Adrenal gland (tissue), 12 donors: Measurements from ENCODE around the gene SLC25A26. TPM values are rescaled to one million over a fixed set of nuclear protein-coding genes. Genes with fewer than 3 reads are reported as not detected.

Source experiments
- DNase-seq, 7 donors: peaks; one replicate each; pipeline ENCODE4 v3.0.0-alpha.2; 2019 to 2020
- H3K27ac ChIP-seq, 5 donors: fragments of 200-600 bp; sonication (generic) in 4 of 5; 1 replicate in 3 of 5; 2 replicates in 2 of 5; pipeline versions ENCODE4 v1.5.1 to v1.8.0; 2016 to 2020; ENCODE audit warnings: mild to moderate bottlenecking in 1 of 5
- H3K27me3 ChIP-seq: fragments of 200-600 bp; 2 replicates; pipeline ENCODE4 v1.8.0; 2021
- H3K36me3 ChIP-seq, 2 donors: fragments of 200-600 bp; replicated peaks in 1 of 2; 1 replicate in 1 of 2; 2 replicates in 1 of 2; pipeline versions ENCODE4 v1.5.1 to v1.8.0; 2018 to 2022
- H3K4me1 ChIP-seq, 2 donors: fragments of 200-600 bp; replicated peaks in 1 of 2; 1 replicate in 1 of 2; 2 replicates in 1 of 2; pipeline versions ENCODE4 v1.5.1 to v1.8.0; 2018 to 2021
- H3K4me3 ChIP-seq, 4 donors: fragments of 200-600 bp; sonication (generic) in 3 of 4; one replicate each; pipeline ENCODE4 v1.5.1; 2016 to 2018
- H3K9me3 ChIP-seq, 3 donors: fragments of 200-600 bp; sonication (generic) in 1 of 3; replicated peaks in 1 of 3; 1 replicate in 2 of 3; 2 replicates in 1 of 3; pipeline versions ENCODE4 v1.5.1 to v1.8.0; 2016 to 2021
- CTCF ChIP-seq, 6 experiments: fragments of 450-650 bp in 4 of 6; fragments of 200-600 bp in 2 of 6; sonication (generic) in 1 of 6; IDR thresholded peaks; 1 replicate in 5 of 6; 2 replicates in 1 of 6; pipeline versions ENCODE4 v1.5.1 to v1.8.0; 2016 to 2021; ENCODE audit warnings: antibody characterized with exemption in 6 of 6, mild to moderate bottlenecking in 2 of 6, moderate library complexity in 1 of 6
- POLR2A ChIP-seq, 2 donors: fragments of 450-650 bp; IDR thresholded peaks; one replicate each; pipeline ENCODE4 v1.6.1; 2017; ENCODE audit warnings: antibody characterized with exemption in 2 of 2, mild to moderate bottlenecking in 2 of 2, moderate library complexity in 1 of 2
- WGBS, 4 donors: extraction: QIAGEN DNeasy Blood & Tissue Kit in 2 of 4; methylation state at CpG; one replicate each; pipeline versions ENCODE4 v1.1.5 to v1.1.7; 2013 to 2017; 5-methylcytosine and 5-hydroxymethylcytosine counted together
- intact Hi-C, 2 donors: fragments of 100-400 bp; cut with DNase I; formaldehyde crosslinking; loops; one replicate each; pipeline versions ENCODE4 v1.14.1 to v1.15.0; 2022 to 2023
- polyA plus RNA-seq, 3 donors: library from polyadenylated mRNA; stranded (reverse); fragments of 200-250 nt in 2 of 3; fragments of 350-450 nt in 1 of 3; fragmentation: Illumina TruSeq in 1 of 3; extraction: RNeasy Lipid Tissue Mini Kit (QIAGEN cat#74804) in 1 of 3; gene quantifications; one replicate each; pipeline ENCODE4 v1.2.3, GENCODE V29; 2013 to 2014
- total RNA-seq, 9 donors: library from RNA; depleted of rRNA in 4 of 9; stranded (reverse); fragments of >200 nt in 4 of 9; fragments of 120-200 nt in 1 of 9; fragmentation: NEBNext Ultra II Directional in 1 of 9; extraction: Animal tissue kit (Norgen Biotek cat#: 25700) in 1 of 9; gene quantifications; one replicate each; pipeline versions ENCODE4 v1.1.0 to v1.2.4, GENCODE V29; 2013 to 2023
- donor health status: healthy with polysubstance abuse.
- donor health status: Bipolar disorder and iron deficiency.
- donor health status: DM: yes; HTN: yes; CAD: no.
- donor health status: DM: no; HTN: no; CAD: no.
- donor health status: DM: no; HTN: no; CAD: no.
- donor health status: DM: yes; HTN: yes; CAD: no.

The SLC25A26 gene
- total and polyA plus RNA-seq, 12 donors, result 9.5 to 38.2 (median 22.2) TPM

- TF ChIP-seq POLR2A (IDR thresholded peaks at IDR 0.05) (no peak), CTCF (IDR thresholded peaks at IDR 0.05) (no peak)
- intact Hi-C loops, result no loop called here
- WGBS, 4 donors, result 97 to 100% (median 98%) methylated on average over 13 to 18 of the region's 18 CpGs
- no peak for DNase-seq
- Histone ChIP-seq H3K27ac (no peak overlapping the region), H3K36me3 (peaks cover 0 to 50% of the 10 kb centered on the region in 2 donors), H3K4me1 (no peaks in the 10 kb centered on the region), H3K9me3 (no peaks in the 10 kb centered on the region), H3K27me3 (no peaks in the 10 kb centered on the region), H3K4me3 (no peak overlapping the region)
Observed at GRCh38 chr3:66383023-66383422, 162.2 kb downstream of the SLC25A26 start.

GRCh38 chr3:66383998-66384745 is 163.4 kb downstream of the SLC25A26 start:
- no peak overlapping the region for H3K4me3 ChIP-seq
- H3K27me3 ChIP-seq, result no peaks in the 10 kb centered on the region
- H3K9me3 ChIP-seq, result no peaks in the 10 kb centered on the region
- intact Hi-C loops, result no loop called here
- peaks cover 0 to 50% of the 10 kb centered on the region in 2 donors for H3K36me3 ChIP-seq
- no peak for DNase-seq
- no peak overlapping the region for H3K27ac ChIP-seq
- 92 to 98% (median 97%) methylated on average over 16 to 20 of the region's 20 CpGs for WGBS, 4 donors
- no peaks in the 10 kb centered on the region for H3K4me1 ChIP-seq
- TF ChIP-seq CTCF (IDR thresholded peaks at IDR 0.05) (no peak), POLR2A (IDR thresholded peaks at IDR 0.05) (no peak)

GRCh38 chr3:66385066-66385465 is 164.3 kb downstream of the SLC25A26 start:
- intact Hi-C loops, result no loop called here
- DNase-seq, result no peak
- H3K9me3 ChIP-seq, result no peaks in the 10 kb centered on the region
- H3K36me3 ChIP-seq, result peaks cover 0 to 42% of the 10 kb centered on the region in 2 donors
- no peak for TF ChIP-seq CTCF (IDR thresholded peaks at IDR 0.05)
- no peak for TF ChIP-seq POLR2A (IDR thresholded peaks at IDR 0.05)
- no peaks in the 10 kb centered on the region for H3K4me1 ChIP-seq
- H3K4me3 ChIP-seq, result no peak overlapping the region
- no peak overlapping the region for H3K27ac ChIP-seq
- no peaks in the 10 kb centered on the region for H3K27me3 ChIP-seq

- peaks cover 0 to 31% of the 10 kb centered on the region in 2 donors for H3K36me3 ChIP-seq
- intact Hi-C loops, result no loop called here
- no peaks in the 10 kb centered on the region for H3K4me1 ChIP-seq
- 91 to 97% (median 92%) methylated on average over 8 to 12 of the region's 12 CpGs for whole genome bisulfite sequencing, 4 donors
- H3K4me3 ChIP-seq, result no peak overlapping the region
- H3K27ac ChIP-seq, result no peak overlapping the region
- H3K9me3 ChIP-seq, result no peaks in the 10 kb centered on the region
- no peak for DNase-seq
- no peaks in the 10 kb centered on the region for H3K27me3 ChIP-seq
- TF ChIP-seq POLR2A (IDR thresholded peaks at IDR 0.05) (no peak), CTCF (IDR thresholded peaks at IDR 0.05) (no peak)
Observed at GRCh38 chr3:66386011-66386924, 165.5 kb downstream of the SLC25A26 start.
